ENCODE data around the gene ST7L.
"Not testable (repeated sequence)": the region's sequence is repeated elsewhere in the genome, so short reads cannot be mapped to it uniquely, and the experiment has no call there.

Gene ST7L

GRCh38 chr1:112513112-112513870 lies 105.7 kb downstream of the ST7L start:
- DNase-seq, result no peak

- DNase-seq, result no peak
Measured at GRCh38 chr1:112511897-112512296, 107.0 kb downstream of the ST7L start.

GRCh38 chr1:112510340-112510739 lies 108.6 kb downstream of the ST7L start:
- DNase-seq, result no peak

GRCh38 chr1:112509660-112510178 lies 109.2 kb downstream of the ST7L start:
- no peak for DNase-seq

GRCh38 chr1:112509005-112509659 lies 109.8 kb downstream of the ST7L start:
- DNase-seq, result no peak

GRCh38 chr1:112508278-112509004 lies 110.5 kb downstream of the ST7L start, which contains the start of gene WNT2B:
Gene WNT2B (plus strand): TSS chr1:112508965. CDS start chr1:112509263, 298 bp downstream.
- peak; percentile 31 for DNase-seq

- no peak for DNase-seq
Measured at GRCh38 chr1:112507921-112508277, 111.0 kb downstream of the ST7L start.

- DNase-seq, result no peak
Measured at GRCh38 chr1:112507336-112507735, 111.6 kb downstream of the ST7L start.

- no peak for DNase-seq
Measured at GRCh38 chr1:112506731-112507130, 112.2 kb downstream of the ST7L start.

GRCh38 chr1:112506306-112506705 lies 112.6 kb downstream of the ST7L start:
- DNase-seq, result no peak

GRCh38 chr1:112505878-112506277 lies 113.1 kb downstream of the ST7L start:
- no peak for DNase-seq

GRCh38 chr1:112505400-112505785 lies 113.5 kb downstream of the ST7L start:
- DNase-seq, result no peak

- no peak for DNase-seq
Measured at GRCh38 chr1:112504661-112505399, 114.1 kb downstream of the ST7L start.

GRCh38 chr1:112504001-112504660 lies 114.8 kb downstream of the ST7L start:
- DNase-seq, result no peak

GRCh38 chr1:112502826-112503225 lies 116.1 kb downstream of the ST7L start:
- DNase-seq, result no peak

- peak; percentile 60 for DNase-seq
Measured at GRCh38 chr1:112501810-112502641, 116.9 kb downstream of the ST7L start.

GRCh38 chr1:112496290-112496689 lies 122.7 kb downstream of the ST7L start:
- DNase-seq, result no peak

- no peak for DNase-seq
Measured at GRCh38 chr1:112493351-112493750, 125.6 kb downstream of the ST7L start.

- DNase-seq, result no peak
Measured at GRCh38 chr1:112492076-112492475, 126.9 kb downstream of the ST7L start.

GRCh38 chr1:112488141-112488540 lies 130.8 kb downstream of the ST7L start:
- no peak for DNase-seq

GRCh38 chr1:112487686-112488085 lies 131.3 kb downstream of the ST7L start:
- not testable (repeated sequence) for DNase-seq

Measured in NCI-H1105 treated with DMSO at 0.1 percent for 48 hours (cell line).